Measurements from ENCODE around the gene TMEM132C.

The TMEM132C gene

DNA sequence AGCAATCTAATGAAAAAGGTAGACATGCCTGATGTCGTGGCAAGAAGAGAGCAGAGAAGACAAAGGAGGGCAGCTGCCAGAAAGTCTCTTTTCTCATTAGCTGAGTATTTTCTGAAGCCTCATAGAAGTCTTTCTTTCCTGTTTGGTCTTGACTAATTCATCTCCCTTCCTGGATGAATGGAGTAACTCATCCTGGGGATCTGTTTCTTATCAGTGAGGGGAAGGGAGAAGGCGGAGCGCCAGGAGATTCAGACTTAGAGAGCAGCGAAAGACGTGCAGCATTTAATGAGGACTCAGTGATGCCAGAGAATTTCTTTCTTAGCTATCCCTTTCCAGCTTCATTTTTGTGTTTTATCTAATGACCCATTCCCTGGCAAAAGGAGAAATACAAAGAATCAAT, 467.4 kb downstream of the TMEM132C start:
- no peak for DNase-seq

DNA sequence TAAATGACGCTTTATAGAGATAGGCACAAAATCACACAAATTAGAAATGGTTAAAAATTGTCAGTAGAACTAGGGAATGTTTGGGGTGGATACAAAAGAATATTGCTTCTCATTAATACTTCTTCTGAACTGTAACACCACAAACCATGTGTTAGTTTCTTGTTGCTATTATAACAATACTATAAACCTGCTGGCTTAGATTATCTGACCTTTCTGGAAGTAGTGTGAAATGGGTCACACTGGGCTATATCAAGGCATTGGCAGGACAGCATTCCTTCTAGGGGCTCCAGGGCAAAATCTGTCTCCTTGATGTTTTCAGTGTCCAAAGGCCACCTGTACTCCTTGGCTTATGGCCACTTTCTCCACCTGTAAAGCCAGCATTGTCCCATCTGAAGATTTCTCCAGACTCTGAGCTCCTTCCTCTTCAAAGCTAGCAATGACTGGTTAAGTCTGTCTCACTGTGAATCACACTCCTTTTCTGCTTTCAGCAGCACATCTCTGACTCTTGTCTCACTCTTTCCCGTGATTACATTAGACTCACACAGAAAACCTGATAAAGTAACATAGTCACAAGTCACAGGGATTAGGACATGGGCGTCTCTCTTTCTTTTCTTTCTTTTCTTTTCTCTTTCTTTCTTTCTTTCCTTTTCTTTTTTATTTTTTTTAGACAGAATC, 470.5 kb downstream of the TMEM132C start:
- DNase-seq: no peak

DNA sequence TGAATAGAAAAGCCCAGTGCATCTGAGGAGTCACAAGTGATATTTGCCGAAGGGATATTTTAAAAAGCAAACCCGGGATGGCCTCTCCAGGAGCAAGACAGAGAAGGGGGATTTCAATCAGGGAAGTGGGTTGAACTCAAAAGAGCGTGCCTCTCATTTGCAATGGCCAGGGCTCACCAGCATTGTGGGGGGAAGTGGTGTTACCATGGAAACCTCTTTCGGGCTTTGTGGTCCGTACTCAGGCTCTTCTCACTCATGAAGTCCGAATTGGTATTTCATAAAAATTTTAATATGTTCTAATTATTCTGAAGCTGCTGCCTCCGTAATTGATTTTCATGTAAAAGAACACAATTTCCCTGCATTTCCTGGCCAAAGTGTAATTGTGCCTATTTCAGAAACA, 476.9 kb downstream of the TMEM132C start:
- no peak for DNase-seq

DNA sequence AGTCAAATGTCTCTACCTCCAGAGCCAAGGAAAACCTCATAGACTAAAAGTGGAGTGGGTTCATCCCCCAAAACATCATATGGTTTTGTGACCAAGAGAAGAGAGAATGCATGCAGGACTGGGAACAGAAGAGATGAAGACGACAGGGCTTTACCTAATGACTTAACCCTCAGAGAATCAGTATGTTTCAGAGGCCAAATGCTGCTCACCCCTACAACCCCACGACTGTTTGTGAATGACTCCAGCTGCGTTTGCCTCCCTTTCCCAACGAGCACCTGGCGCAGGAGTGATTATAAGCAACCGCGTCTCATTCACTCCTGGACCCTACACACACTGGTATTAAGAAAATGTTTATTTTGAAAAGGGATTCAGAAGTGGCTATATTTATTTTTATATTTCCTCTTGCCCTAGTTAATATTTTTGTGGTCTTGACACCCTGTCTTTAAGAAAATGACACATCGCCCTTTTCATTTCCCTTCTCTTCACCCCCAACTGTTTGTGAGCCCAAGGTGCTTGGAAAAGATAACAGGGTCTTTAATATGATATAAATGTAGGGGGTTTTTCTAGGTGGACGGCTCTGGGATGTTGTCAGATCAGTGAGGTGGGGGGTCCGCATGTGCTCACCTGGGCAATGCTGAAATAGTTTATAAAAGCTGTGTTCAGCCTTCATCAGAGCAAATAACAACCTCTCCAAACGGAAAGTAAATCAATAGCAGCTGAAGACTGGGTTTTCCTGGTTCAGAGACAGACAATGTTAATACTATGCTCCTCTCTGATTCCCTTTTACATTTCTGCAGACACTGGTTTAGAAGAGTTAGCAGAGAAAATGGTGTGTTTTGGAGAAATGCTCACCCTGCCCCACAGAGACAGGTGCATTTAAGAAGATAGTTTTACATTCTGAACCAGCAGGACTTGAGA, 479.1 kb downstream of the TMEM132C start:
- DNase-seq: no peak

DNA sequence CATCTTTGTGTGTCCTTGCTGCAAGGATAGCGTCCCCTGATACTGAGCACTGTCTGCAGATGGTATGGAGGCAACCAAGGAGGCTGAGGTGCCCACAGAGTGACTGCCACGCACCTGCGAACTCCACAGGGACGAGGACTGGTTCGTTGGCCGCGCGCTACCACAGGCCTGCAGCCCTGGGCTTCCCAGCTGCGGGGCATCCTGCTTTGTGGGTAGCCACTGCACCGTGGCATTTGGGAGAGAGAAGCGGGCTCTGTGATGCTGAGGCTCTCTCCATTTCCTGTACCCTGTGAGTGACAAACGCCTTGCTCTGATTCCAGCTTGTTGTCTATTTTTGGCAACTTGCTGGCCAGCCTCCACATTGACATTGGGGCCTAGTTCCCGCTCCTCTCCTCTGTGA, 480.5 kb downstream of the TMEM132C start:
- DNase-seq: no peak

DNA sequence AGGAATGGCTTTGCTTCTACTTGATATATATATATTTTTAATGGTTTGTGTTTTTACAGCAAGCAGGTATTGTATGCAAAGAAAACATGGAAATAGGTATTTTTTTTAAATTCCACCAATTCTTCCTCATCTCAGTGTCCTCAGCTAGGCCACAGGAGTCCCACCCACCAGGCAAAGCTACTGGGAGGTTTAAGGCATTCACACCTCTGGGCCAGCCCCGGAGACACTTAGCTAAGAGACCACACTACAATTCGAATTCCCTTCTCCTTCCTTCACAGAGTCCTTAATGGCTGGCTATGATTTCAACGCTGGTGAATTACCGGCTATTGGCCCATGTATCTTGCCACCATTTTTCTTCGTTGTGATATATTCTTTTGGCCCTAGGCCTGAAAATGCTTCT, 485.4 kb downstream of the TMEM132C start:
- DNase-seq: no peak

DNA sequence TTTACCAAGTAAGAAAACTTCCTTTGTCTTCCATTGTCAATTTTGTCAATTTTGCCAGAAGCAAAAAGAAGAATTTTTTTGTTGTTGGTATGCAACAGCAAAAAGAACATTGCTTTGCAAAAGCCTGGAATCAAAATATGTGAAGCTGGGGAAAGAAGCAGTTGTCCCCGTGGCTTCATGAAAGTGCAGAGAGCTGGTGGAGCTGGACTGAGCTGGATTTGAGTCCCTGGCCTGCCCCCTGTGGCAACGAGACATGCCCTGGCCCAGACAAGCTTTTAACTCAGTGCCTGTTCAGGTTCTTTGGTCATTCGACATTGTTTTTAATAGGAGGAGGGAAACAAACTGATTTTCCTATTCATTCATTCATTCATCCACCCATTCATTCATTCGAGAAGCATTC, 486.5 kb downstream of the TMEM132C start:
- no peak for DNase-seq

DNA sequence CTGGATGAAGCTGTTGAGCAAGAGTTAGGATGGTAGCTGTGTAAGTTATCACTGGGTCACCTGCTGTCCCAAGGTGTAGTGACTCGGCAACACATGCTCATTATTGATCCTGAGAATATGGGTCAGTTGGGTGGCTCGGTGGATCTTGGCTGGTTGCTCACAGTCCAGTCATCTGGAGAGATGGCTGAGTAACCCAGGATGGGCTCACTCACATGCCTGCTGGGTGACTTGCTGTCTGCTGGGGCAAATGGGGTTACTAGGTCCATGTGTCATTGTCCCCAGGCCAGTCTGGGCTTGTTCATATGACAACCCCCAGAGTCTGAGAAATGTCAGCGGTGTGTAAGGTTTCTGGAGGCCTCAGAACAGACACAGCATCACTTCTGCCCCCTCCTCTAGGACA, 487.3 kb downstream of the TMEM132C start:
- no peak for DNase-seq

DNA sequence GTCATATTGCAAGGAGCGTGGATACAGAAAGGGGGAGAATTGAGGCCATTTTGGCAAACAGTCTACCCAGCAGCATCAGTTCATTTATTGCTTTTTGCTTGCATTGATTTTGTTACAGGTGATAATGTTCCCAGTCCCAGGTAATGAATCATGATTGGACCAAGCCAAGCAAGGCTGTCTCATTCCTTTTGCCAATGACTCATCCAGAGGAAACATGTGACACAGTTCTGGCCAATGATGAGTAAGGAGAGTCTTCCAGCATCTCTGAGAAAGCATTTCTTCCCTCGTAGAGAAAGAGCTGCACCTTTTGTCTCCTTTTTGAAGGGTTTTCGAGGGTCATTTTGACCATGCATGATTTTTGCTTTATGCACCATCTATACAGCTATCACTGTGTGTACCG, 488.6 kb downstream of the TMEM132C start:
- DNase-seq: no peak

Measured in suppressor macrophage treated with lipopolysaccharide for 1 hour (primary cell).